ENCODE results near the gene SLC17A2. TPM values are rescaled to one million over a fixed set of nuclear protein-coding genes. Genes with fewer than 3 reads are reported as not detected.

SLC17A2 gene
- polyA plus RNA-seq, result not detected in 2 replicates

GRCh38 chr6:25930532-25931410, at the start of gene SLC17A2:
SLC17A2 (minus strand) TSS chr6:25930691; CDS start chr6:25925796, 4,895 bp downstream.

GRCh38 chr6:25962149-25963127, 31.9 kb upstream of the SLC17A2 start, which contains the start of gene TRIM38:
TRIM38 (plus strand) TSS chr6:25962802; CDS start chr6:25966523, 3,721 bp downstream.

GRCh38 chr6:25874118-25874517, 56.4 kb downstream of the SLC17A2 start, which contains the start of gene SLC17A3:
SLC17A3 (minus strand) TSS chr6:25874243; CDS start chr6:25868387, 5,856 bp downstream.

Other genes starting within 250 kb of the SLC17A2 start
- gene SLC17A4, start 175.9 kb downstream of the SLC17A2 start, polyA plus RNA-seq, result not detected in 2 replicates
- not detected in 2 replicates for gene SLC17A1, start 98.6 kb downstream of the SLC17A2 start, polyA plus RNA-seq
- gene SLC17A3, start 56.4 kb downstream of the SLC17A2 start, polyA plus RNA-seq, result not detected in 2 replicates
- gene TRIM38, start 32.1 kb upstream of the SLC17A2 start, polyA plus RNA-seq, result 0.22 TPM in 1 of 2 replicates, not detected in the other
- gene HFE, start 156.7 kb upstream of the SLC17A2 start, polyA plus RNA-seq, result 1.9 TPM in 1 of 2 replicates, not detected in the other

Data from Purkinje cell (primary cell).